ENCODE data around the gene TRIM46. TPM values are rescaled to one million over a fixed set of nuclear protein-coding genes. Genes with fewer than 3 reads are reported as not detected.
"Not testable (repeated sequence)": the region's sequence is repeated elsewhere in the genome, so short reads cannot be mapped to it uniquely, and the experiment has no call there.

The TRIM46 gene
- total RNA-seq, 1 donor from 2014 or later: 10.7 TPM

GRCh38 chr1:155191904-155192303 lies 18.3 kb downstream of the TRIM46 start:
- peak; percentile 87 for DNase-seq (ENCODE audit: low spot score)
- Mint-ChIP-seq H3K9me3 (ENCODE audit: low read depth) (no peaks in the 10 kb centered on the region), H3K27ac (ENCODE audit: unreplicated experiment) (peak overlapping the region; percentile 80), H3K36me3 (ENCODE audit: low read depth) (peaks cover 4% of the 10 kb centered on the region), H3K27me3 (ENCODE audit: low read depth) (no peaks in the 10 kb centered on the region), H3K4me1 (ENCODE audit: low read depth) (peaks cover 47% of the 10 kb centered on the region), H3K4me3 (ENCODE audit: unreplicated experiment) (no peak overlapping the region)
- TF ChIP-seq CTCF (IDR thresholded peaks at IDR 0.05): no peak

- peak overlapping the region; percentile 85 for H3K4me3 Mint-ChIP-seq (ENCODE audit: unreplicated experiment)
- no peaks in the 10 kb centered on the region for H3K9me3 Mint-ChIP-seq (ENCODE audit: low read depth)
- TF ChIP-seq CTCF (IDR thresholded peaks at IDR 0.05): no peak
- H3K27ac Mint-ChIP-seq (ENCODE audit: unreplicated experiment): peak overlapping the region; percentile 98
- DNase-seq (ENCODE audit: low spot score): no peak
- no peaks in the 10 kb centered on the region for H3K27me3 Mint-ChIP-seq (ENCODE audit: low read depth)
- H3K4me1 Mint-ChIP-seq (ENCODE audit: low read depth): peaks cover 45% of the 10 kb centered on the region
- H3K36me3 Mint-ChIP-seq (ENCODE audit: low read depth): peaks cover 6% of the 10 kb centered on the region
Measured at GRCh38 chr1:155192346-155193274, 19.0 kb downstream of the TRIM46 start.

- Mint-ChIP-seq H3K4me1 (ENCODE audit: low read depth) (peaks cover 40% of the 10 kb centered on the region), H3K36me3 (ENCODE audit: low read depth) (peaks cover 13% of the 10 kb centered on the region), H3K9me3 (ENCODE audit: low read depth) (no peaks in the 10 kb centered on the region), H3K4me3 (ENCODE audit: unreplicated experiment) (peak overlapping the region; percentile 85), H3K27ac (ENCODE audit: unreplicated experiment) (peak overlapping the region; percentile 98), H3K27me3 (ENCODE audit: low read depth) (no peaks in the 10 kb centered on the region)
- DNase-seq (ENCODE audit: low spot score): peak; percentile 95
- peak; percentile 100 for TF ChIP-seq CTCF (IDR thresholded peaks at IDR 0.05)
Measured at GRCh38 chr1:155193275-155193990, 19.8 kb downstream of the TRIM46 start.

- Mint-ChIP-seq H3K4me3 (ENCODE audit: unreplicated experiment) (peak overlapping the region; percentile 85), H3K4me1 (ENCODE audit: low read depth) (peaks cover 40% of the 10 kb centered on the region), H3K36me3 (ENCODE audit: low read depth) (peaks cover 13% of the 10 kb centered on the region), H3K27ac (ENCODE audit: unreplicated experiment) (peak overlapping the region; percentile 98)
- H3K9me3 Mint-ChIP-seq (ENCODE audit: low read depth); DNase-seq (ENCODE audit: low spot score); H3K27me3 Mint-ChIP-seq (ENCODE audit: low read depth): not testable (repeated sequence)
Measured at GRCh38 chr1:155193991-155194240, 20.3 kb downstream of the TRIM46 start.

GRCh38 chr1:155195201-155196102 lies 21.8 kb downstream of the TRIM46 start:
- peak overlapping the region; percentile 92 for H3K27ac Mint-ChIP-seq (ENCODE audit: unreplicated experiment)
- H3K9me3 Mint-ChIP-seq (ENCODE audit: low read depth): no peaks in the 10 kb centered on the region
- DNase-seq (ENCODE audit: low spot score): peak; percentile 67
- H3K4me1 Mint-ChIP-seq (ENCODE audit: low read depth): peaks cover 40% of the 10 kb centered on the region
- peaks cover 17% of the 10 kb centered on the region for H3K36me3 Mint-ChIP-seq (ENCODE audit: low read depth)
- peak overlapping the region; percentile 78 for H3K4me3 Mint-ChIP-seq (ENCODE audit: unreplicated experiment)
- H3K27me3 Mint-ChIP-seq (ENCODE audit: low read depth): no peaks in the 10 kb centered on the region
- TF ChIP-seq CTCF (IDR thresholded peaks at IDR 0.05): no peak
